ENCODE measurements around the gene COL20A1. TPM values are rescaled to one million over a fixed set of nuclear protein-coding genes. Genes with fewer than 3 reads are reported as not detected.

Gene COL20A1
- total RNA-seq, 2 donors from 2014 or later: 7.1 TPM; not detected in 1

DNA sequence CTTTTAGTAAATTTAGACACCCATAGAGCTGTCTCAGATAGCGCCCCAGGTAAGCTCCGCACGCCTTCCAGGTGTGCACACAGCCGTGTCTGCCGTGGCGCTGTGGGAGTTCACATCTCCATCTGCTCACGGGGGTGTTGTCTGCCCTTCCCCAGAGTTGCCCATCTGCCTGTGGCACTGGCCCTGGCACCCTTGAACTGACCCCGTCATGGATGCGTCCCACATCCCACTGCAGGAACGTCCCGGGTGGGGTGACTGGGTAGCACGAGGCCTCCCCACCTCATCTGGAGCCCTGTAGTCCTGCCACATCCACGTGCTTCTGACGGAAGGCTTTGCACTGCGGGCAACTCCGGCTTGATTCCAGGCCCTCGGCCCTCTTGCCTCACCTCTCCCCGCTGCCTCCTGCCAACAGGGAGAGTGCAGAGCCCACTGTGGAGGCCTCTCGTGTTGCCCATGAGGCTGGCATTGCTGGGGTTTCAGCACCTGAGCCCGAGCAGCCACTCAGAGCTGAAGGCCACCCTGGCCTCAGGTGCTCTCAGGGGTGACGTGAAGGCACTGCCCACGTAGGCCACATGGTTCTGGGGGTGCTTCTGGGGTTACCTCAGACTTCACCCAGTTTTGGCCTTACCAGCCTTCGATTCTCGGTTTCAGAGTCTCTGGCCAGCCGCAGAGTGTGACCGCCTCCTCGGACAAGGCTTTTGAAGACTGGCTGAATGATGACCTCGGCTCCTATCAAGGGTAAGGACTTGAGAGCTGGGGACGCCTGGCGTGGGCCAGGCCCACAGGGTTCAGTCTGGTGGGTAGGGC lies 15.3 kb upstream of the COL20A1 start:
- Histone ChIP-seq H3K36me3 (peaks cover 6 to 11% of the 10 kb centered on the region in 2 donors), H3K4me3 (no peak overlapping the region), H3K27me3 (replicated peaks; ENCODE audit: insufficient read depth) (no peaks in the 10 kb centered on the region), H3K9me3 (no peaks in the 10 kb centered on the region), H3K27ac (no peak overlapping the region), H3K4me1 (replicated peaks) (no peaks in the 10 kb centered on the region)
- intact Hi-C loops (cut with DNase I): no loop called here
- WGBS: 91% methylated on average over 30 of the region's 30 CpGs
- no peak for DNase-seq (ENCODE audit: low spot score)
- TF ChIP-seq POLR2AphosphoS5 (IDR thresholded peaks at IDR 0.05) (no peak), POLR2A (IDR thresholded peaks at IDR 0.05) (no peak), CTCF (IDR thresholded peaks at IDR 0.05) (no peak)

GRCh38 chr20:63278661-63279060 lies 14.3 kb upstream of the COL20A1 start:
- no peak overlapping the region for H3K27ac ChIP-seq
- peaks cover 10 to 15% of the 10 kb centered on the region in 2 donors for H3K36me3 ChIP-seq
- TF ChIP-seq CTCF (IDR thresholded peaks at IDR 0.05) (no peak), POLR2AphosphoS5 (IDR thresholded peaks at IDR 0.05) (no peak), POLR2A (IDR thresholded peaks at IDR 0.05) (no peak)
- 85% methylated on average over 17 of the region's 17 CpGs for WGBS
- intact Hi-C loops (cut with DNase I): no loop called here
- H3K4me3 ChIP-seq: no peak overlapping the region
- H3K4me1 ChIP-seq (replicated peaks): no peaks in the 10 kb centered on the region
- H3K9me3 ChIP-seq: no peaks in the 10 kb centered on the region
- no peaks in the 10 kb centered on the region for H3K27me3 ChIP-seq (replicated peaks; ENCODE audit: insufficient read depth)
- no peak for DNase-seq (ENCODE audit: low spot score)

- 91% methylated on average over 15 of the region's 15 CpGs for WGBS
- no peak for DNase-seq (ENCODE audit: low spot score)
- no peak for TF ChIP-seq CTCF (IDR thresholded peaks at IDR 0.05)
- no peak for TF ChIP-seq POLR2A (IDR thresholded peaks at IDR 0.05)
- TF ChIP-seq POLR2AphosphoS5 (IDR thresholded peaks at IDR 0.05): no peak
- Histone ChIP-seq H3K4me3 (no peak overlapping the region), H3K27ac (no peak overlapping the region), H3K27me3 (replicated peaks; ENCODE audit: insufficient read depth) (no peaks in the 10 kb centered on the region), H3K36me3 (peaks cover 10 to 15% of the 10 kb centered on the region in 2 donors), H3K4me1 (replicated peaks) (no peaks in the 10 kb centered on the region), H3K9me3 (no peaks in the 10 kb centered on the region)
- intact Hi-C loops (cut with DNase I): no loop called here
These were observed 13.1 kb upstream of the COL20A1 start for GRCh38 chr20:63279931-63280330.

DNA sequence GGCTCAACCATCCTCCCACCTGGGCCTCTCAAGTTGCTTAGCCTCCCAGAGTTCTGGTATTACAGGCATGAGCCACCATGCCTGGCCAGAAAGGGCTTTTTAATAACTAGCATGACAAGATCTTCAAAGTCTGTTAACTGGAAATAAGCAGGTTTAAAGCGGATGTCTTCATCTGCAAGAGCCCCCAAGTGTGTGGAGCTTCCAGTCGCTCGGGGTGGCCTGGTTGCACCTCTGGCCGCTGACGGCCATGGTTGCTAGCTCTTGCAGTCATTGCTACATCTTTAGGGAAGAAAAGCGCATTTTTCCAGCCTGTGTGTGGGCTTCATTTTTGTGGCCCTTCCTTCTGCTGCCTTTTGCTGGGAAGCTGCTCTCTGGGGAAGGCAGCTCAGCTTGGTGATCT lies 12.6 kb upstream of the COL20A1 start:
- intact Hi-C loops (cut with DNase I): no loop called here
- Histone ChIP-seq H3K27me3 (replicated peaks; ENCODE audit: insufficient read depth) (no peaks in the 10 kb centered on the region), H3K4me3 (no peak overlapping the region), H3K36me3 (peaks cover 10 to 15% of the 10 kb centered on the region in 2 donors), H3K27ac (no peak overlapping the region), H3K9me3 (no peaks in the 10 kb centered on the region), H3K4me1 (replicated peaks) (no peaks in the 10 kb centered on the region)
- DNase-seq (ENCODE audit: low spot score): no peak
- TF ChIP-seq POLR2A (IDR thresholded peaks at IDR 0.05) (no peak), POLR2AphosphoS5 (IDR thresholded peaks at IDR 0.05) (no peak), CTCF (IDR thresholded peaks at IDR 0.05) (no peak)
- WGBS: 88% methylated on average over 6 of the region's 6 CpGs

Data from prostate gland (tissue), 2 donors.